Fibroblast of skin of left quadriceps (primary cell): ENCODE data around the gene PPP1R26.
"Not testable (repeated sequence)": the region's sequence is repeated elsewhere in the genome, so short reads cannot be mapped to it uniquely, and the experiment has no call there.

Experiments
- DNase-seq, 2 experiments: peaks; one replicate each; pipeline ENCODE4 v3.0.0-alpha.2; 2013; ENCODE audit warnings: low read depth in 2 of 2

PPP1R26 gene

GRCh38 chr9:135522931-135523330 lies 43.3 kb downstream of the PPP1R26 start:
- DNase-seq, result no peak

GRCh38 chr9:135523521-135524129 lies 44.0 kb downstream of the PPP1R26 start:
- no peak for DNase-seq

GRCh38 chr9:135524130-135524861 lies 44.7 kb downstream of the PPP1R26 start:
- no peak for DNase-seq

GRCh38 chr9:135525241-135526088 lies 45.9 kb downstream of the PPP1R26 start:
- no peak for DNase-seq

GRCh38 chr9:135526089-135526729 lies 46.6 kb downstream of the PPP1R26 start:
- DNase-seq, result no peak

GRCh38 chr9:135526730-135527571 lies 47.4 kb downstream of the PPP1R26 start:
- no peak for DNase-seq

GRCh38 chr9:135528842-135529435 lies 49.4 kb downstream of the PPP1R26 start:
- not testable (repeated sequence) for DNase-seq

GRCh38 chr9:135530146-135530545 lies 50.6 kb downstream of the PPP1R26 start:
- DNase-seq, result no peak

- DNase-seq, result no peak
Measured at GRCh38 chr9:135531096-135531495, 51.5 kb downstream of the PPP1R26 start.

GRCh38 chr9:135533113-135533512 lies 53.5 kb downstream of the PPP1R26 start:
- DNase-seq, result no peak

- DNase-seq, result no peak
Measured at GRCh38 chr9:135533674-135534073, 54.1 kb downstream of the PPP1R26 start.

GRCh38 chr9:135534192-135534711 lies 54.7 kb downstream of the PPP1R26 start:
- DNase-seq, result not testable (repeated sequence)

- not testable (repeated sequence) for DNase-seq
Measured at GRCh38 chr9:135534826-135535225, 55.2 kb downstream of the PPP1R26 start.

GRCh38 chr9:135535631-135536030 lies 56.0 kb downstream of the PPP1R26 start:
- not testable (repeated sequence) for DNase-seq

GRCh38 chr9:135536216-135536615 lies 56.6 kb downstream of the PPP1R26 start:
- DNase-seq, result peak; percentile 18
